GM18951 (cell line): ENCODE data around the gene IDUA.
"Not testable (repeated sequence)": the region's sequence is repeated elsewhere in the genome, so short reads cannot be mapped to it uniquely, and the experiment has no call there.

Experiments
- POLR2A ChIP-seq: IDR thresholded peaks from 4 replicates; pipeline ENCODE4 v1.6.1; 2011; ENCODE audit warnings: mild to moderate bottlenecking; ENCODE audit not compliant: insufficient read length, insufficient read depth; ENCODE audit errors: extremely low read depth
- in situ Hi-C: fragments of 300-500 bp; cut with MboI; formaldehyde crosslinking; loops from one replicate; pipeline ENCODE4 v1.12.0; 2022; ENCODE audit warnings: low sequenced_read_pairs, mixed read lengths, inconsistent platforms; ENCODE audit not compliant: unreplicated experiment

The IDUA gene

DNA sequence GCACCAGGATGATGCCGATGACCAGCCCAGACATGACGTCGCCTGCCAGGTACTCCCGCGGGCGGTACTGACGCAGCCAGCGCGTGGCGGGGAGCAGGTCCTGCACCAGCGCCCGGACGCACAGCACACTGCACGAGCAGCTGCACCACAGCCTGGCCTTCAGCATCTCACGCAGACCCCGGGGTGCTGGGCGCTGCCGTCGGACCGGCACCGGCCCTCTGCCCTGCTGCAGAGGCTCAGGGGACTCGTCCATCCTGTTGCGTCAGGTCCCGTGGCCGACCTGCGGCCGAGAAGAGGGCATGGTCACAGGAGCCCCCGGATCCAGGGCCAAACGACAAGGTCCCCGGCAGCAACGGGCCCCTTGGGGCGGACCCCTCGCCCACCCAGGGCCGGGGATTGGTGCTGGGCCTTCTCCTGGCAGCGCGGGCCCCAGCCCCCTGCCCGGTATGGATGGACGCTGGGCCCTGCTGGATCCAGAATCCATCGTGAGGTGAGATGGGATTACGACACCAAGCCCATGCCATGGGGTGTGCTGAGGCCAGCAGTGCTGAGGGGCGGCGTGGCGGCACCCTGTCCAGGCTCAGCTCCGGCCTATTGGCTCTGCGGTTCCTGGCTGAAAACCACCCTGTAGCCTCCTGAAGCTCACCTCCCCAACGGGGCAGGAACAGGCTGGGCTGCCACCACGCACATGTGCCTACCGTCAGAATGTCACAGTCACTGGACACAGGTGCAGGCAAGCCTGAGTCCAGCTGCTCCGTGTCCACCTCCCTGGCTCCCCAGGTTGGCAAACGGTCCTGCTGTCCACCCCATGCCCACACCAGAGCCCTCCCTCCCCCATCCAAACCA is 4.8 kb downstream of the IDUA start:
- no peak for TF ChIP-seq POLR2A
- in situ Hi-C loops = no loop called here

- TF ChIP-seq POLR2A = no peak
- in situ Hi-C loops = no loop called here
Measured at GRCh38 chr4:992297-993110, 5.7 kb downstream of the IDUA start.

DNA sequence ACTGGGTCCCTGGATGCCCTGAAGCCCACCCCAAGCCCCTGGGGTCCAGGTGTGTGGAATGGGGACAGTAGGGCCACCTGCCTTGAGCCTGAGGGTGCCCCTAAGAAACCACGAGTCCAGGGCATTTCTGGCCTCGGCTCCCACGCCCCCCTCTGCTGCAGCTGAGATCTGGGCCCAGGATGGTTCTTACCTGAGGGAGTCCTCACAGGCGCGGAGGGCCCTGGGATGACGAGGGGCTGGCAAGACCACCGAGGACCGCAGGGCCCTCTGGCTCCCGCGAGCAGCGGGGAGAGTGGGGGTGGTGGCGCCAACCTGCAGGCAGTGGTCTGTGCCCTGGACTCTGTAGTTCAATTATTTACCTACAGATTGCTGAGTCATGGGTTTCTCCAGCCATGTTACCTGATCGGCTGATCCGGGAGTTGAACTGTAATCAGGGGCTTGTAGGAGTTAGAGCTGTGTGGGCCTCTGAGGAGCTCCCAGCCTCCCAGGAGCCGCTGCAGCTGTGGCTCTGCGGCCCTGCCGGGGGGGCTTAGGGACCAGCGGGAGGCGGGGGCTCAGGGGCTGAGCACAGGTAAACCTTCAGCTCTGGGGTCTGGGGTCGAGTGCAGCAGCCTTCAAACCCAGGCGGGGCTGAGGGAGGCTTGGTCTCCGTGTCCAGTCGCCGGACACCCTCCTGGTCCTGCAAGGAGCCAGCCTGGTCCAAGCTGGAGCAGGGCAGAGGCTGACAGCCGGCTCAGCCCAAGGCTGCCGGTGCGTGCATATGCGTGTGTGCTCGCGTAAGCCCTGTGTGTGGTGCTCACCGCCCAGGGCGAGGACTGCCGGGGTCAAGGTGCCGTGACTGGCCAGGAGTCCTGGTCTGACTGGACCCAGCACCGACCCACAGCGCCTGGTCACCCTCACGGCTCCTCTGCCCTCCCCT is 6.5 kb downstream of the IDUA start, which contains the start of gene SLC26A1:
Gene SLC26A1 (minus strand): TSS at position 294 of the 919 bp plus-strand sequence. CDS start 1,701 bp downstream, outside the sequence.
- in situ Hi-C loops = no loop called here
- no peak for TF ChIP-seq POLR2A

DNA sequence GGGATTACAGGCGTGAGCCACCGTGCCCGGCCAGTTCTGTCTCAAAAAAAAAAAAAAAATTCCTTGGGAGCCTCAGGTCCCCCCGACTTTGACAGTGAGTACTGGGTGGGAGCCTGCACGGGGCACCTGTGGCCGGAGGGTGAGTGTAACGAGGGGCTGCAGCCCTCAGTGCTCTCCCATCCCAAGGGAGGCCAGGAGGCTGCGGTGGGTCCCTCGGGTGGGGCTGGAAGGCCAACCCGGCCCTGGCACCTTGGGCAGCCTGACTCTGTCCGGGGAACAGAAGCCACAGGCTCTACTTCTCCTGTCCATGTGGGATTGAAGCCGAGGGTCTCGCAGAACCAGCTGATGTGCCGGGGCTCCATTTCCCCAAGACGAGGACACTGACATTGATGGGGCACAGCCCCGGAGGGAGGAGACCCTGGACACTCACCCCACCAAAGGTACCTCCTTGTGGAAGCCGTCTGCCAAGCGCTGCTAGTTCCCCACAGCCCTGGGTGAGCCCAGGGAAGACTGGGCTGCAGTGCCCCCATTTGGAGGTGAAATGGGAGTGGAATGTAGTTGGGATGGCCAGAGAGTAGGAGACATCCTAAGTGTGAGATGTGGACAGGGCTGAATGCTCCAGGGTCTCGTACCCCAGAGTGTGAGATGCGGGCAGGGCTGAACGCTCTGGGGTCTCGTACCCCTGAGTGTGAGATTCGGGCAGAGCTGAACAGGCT is 8.6 kb downstream of the IDUA start:
- in situ Hi-C loops = no loop called here
- TF ChIP-seq POLR2A = no peak

- no peak for TF ChIP-seq POLR2A
- in situ Hi-C loops = no loop called here
Measured at GRCh38 chr4:996030-996996, 9.5 kb downstream of the IDUA start.

DNA sequence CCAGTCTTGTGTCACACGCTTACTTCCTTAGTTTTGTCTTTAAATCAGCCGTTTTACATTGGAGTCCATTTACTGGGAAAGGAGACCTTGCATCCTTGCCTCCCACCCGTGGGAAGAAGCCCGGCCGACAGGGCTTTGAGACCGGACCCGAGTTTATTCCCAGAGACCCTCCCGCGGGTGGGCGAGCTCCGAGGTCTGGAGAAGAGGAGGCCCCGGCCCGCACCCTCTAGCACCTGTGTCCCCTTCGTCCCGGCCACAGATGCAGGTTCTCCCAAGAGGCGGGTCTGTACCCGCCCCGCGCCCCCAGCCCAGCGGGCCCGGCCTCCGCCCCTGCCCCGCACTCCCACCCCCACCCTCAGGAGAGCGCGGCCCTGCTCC is 10.1 kb downstream of the IDUA start:
- no peak for TF ChIP-seq POLR2A
- in situ Hi-C loops = no loop called here

GRCh38 chr4:997375-998071 is 10.7 kb downstream of the IDUA start:
- no peak for TF ChIP-seq POLR2A
- in situ Hi-C loops = no loop called here

GRCh38 chr4:998096-998691 is 11.3 kb downstream of the IDUA start:
- in situ Hi-C loops = no loop called here
- TF ChIP-seq POLR2A = no peak

GRCh38 chr4:999240-999863 is 12.5 kb downstream of the IDUA start:
- in situ Hi-C loops = not testable (repeated sequence)

DNA sequence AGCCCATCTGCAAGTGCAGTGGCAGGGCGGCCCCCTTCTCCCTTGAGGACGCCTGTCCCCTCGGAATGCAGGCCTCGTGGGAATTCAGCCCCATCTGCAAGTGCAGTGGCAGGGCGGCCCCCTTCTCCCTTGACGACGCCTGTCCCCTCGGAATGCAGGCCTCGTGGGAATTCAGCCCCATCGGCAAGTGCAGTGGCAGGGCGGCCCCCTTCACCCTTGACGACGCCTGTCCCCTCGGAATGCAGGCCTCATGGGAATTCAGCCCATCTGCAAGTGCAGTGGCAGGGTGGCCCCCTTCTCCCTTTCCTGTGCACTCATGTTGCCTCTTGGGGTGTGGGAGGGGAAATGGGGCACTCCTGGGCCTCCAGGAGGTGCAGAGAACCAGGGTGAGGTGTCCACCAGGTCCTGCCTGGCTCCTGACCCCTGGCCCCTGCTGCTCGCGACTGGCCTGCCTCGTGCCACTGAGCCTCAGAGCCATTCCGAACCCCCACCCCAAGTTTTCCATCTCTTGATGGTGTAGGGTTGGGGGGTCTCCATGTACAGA is 13.1 kb downstream of the IDUA start:
- TF ChIP-seq POLR2A = no peak
- in situ Hi-C loops = no loop called here
